CD4-positive, CD25-positive, alpha-beta regulatory T cell (primary cell): ENCODE measurements around the gene AEN. TPM values are rescaled to one million over a fixed set of nuclear protein-coding genes. Genes with fewer than 3 reads are reported as not detected.

Experiments
- ATAC-seq, 2 donors: fragments of 150-1000 bp; cut with Tn5 transposase; one replicate each; pipeline ENCODE4 v1.10.0; 2021; ENCODE audit warnings: low read depth in 2 of 2, moderate number of reproducible peaks in 2 of 2, moderate library complexity in 1 of 2
- DNase-seq, 3 donors: peaks; one replicate each; pipeline versions ENCODE4 v3.0.0 to v3.0.0-alpha.2; 2012 to 2022; ENCODE audit warnings: mixed read lengths in 1 of 3
- H3K27ac ChIP-seq: one replicate; pipeline ENCODE4 v1.7.0; 2013; ENCODE audit warnings: mild to moderate bottlenecking, low read length; ENCODE audit not compliant: insufficient read depth, poor library complexity, severe bottlenecking
- H3K27me3 ChIP-seq: one replicate; pipeline ENCODE4 v1.7.0; 2013; ENCODE audit warnings: low read length; ENCODE audit not compliant: control insufficient read depth, insufficient read depth
- H3K36me3 ChIP-seq: one replicate; pipeline ENCODE4 v1.7.0; 2013; ENCODE audit warnings: mild to moderate bottlenecking, low read length, moderate library complexity; ENCODE audit not compliant: control insufficient read depth, insufficient read depth
- H3K4me1 ChIP-seq: 2 replicates; pipeline ENCODE4 v1.7.0; 2013; ENCODE audit warnings: mild to moderate bottlenecking, low read length; ENCODE audit not compliant: insufficient read depth, control insufficient read depth, poor library complexity, severe bottlenecking
- H3K4me3 ChIP-seq: one replicate; pipeline ENCODE4 v1.7.0; 2013; ENCODE audit warnings: low read depth, mild to moderate bottlenecking, low read length, moderate library complexity
- H3K9me3 ChIP-seq, 2 experiments: 1 replicate in 1 of 2; 2 replicates in 1 of 2; pipeline ENCODE4 v1.7.0; 2013; ENCODE audit warnings: low read length in 2 of 2, mild to moderate bottlenecking in 1 of 2, moderate library complexity in 1 of 2; ENCODE audit not compliant: control insufficient read depth in 2 of 2
- H3K27ac Mint-ChIP-seq, 3 donors: one replicate each; pipeline ENCODE4 v1.8.0; 2020 to 2022; ENCODE audit warnings: mild to moderate bottlenecking in 3 of 3, mixed read lengths in 3 of 3, moderate library complexity in 2 of 3
- H3K27me3 Mint-ChIP-seq: one replicate; pipeline ENCODE4 v1.8.0; 2022; ENCODE audit warnings: mild to moderate bottlenecking, mixed read lengths
- H3K36me3 Mint-ChIP-seq: one replicate; pipeline ENCODE4 v1.8.0; 2020; ENCODE audit warnings: mixed read lengths
- H3K4me1 Mint-ChIP-seq, 4 donors: one replicate each; pipeline ENCODE4 v1.8.0; 2020 to 2022; ENCODE audit warnings: mixed read lengths in 4 of 4, mild to moderate bottlenecking in 1 of 4
- H3K4me3 Mint-ChIP-seq, 4 donors: one replicate each; pipeline ENCODE4 v1.8.0; 2020 to 2022; ENCODE audit warnings: mild to moderate bottlenecking in 4 of 4, mixed read lengths in 4 of 4, moderate library complexity in 3 of 4
- H3K9me3 Mint-ChIP-seq, 7 donors: one replicate each; pipeline ENCODE4 v1.8.0; 2020 to 2022; ENCODE audit warnings: mixed read lengths in 7 of 7, mild to moderate bottlenecking in 3 of 7, moderate library complexity in 2 of 7
- polyA plus RNA-seq, 4 donors: library from polyadenylated mRNA; unstranded; fragments of 300-500 nt; fragmentation: Illumina TruSeq; gene quantifications; one replicate each; pipeline ENCODE4 v1.2.3, GENCODE V29; 2021
- total RNA-seq: library from RNA; stranded (reverse); gene quantifications from one replicate; pipeline ENCODE4 v1.2.3, GENCODE V29; 2022

Gene AEN
- total and polyA plus RNA-seq, 5 donors from 2014 or later = 28.7 to 52.4 (median 36.1) TPM

GRCh38 chr15:88645171-88646087 is 24.3 kb downstream of the AEN start:
- Histone ChIP-seq H3K9me3 (no peaks in the 10 kb centered on the region), H3K4me3 (peak overlapping the region; percentile 34), H3K27ac (no peak overlapping the region), H3K36me3 (peaks cover 59% of the 10 kb centered on the region), H3K27me3 (no peaks in the 10 kb centered on the region), H3K4me1 (peaks cover 92% of the 10 kb centered on the region)
- peaks cover 21 to 94% (median 63%) of the 10 kb centered on the region in 4 donors for H3K4me1 Mint-ChIP-seq
- DNase-seq (no peak), ATAC-seq (no peak)
- no peaks in the 10 kb centered on the region for H3K9me3 Mint-ChIP-seq
- H3K36me3 Mint-ChIP-seq = peaks cover 51% of the 10 kb centered on the region
- H3K27me3 Mint-ChIP-seq = no peaks in the 10 kb centered on the region
- H3K27ac Mint-ChIP-seq = peak overlapping the region; percentile 34 to 90 (median 69)
- H3K4me3 Mint-ChIP-seq = peak overlapping the region; percentile 1 to 71 (median 19)

- H3K4me3 Mint-ChIP-seq = peak overlapping the region in 3 of 4 donors; percentile 6 to 71 (median 33)
These were observed 24.9 kb downstream of the AEN start for GRCh38 chr15:88646088-88646405.

GRCh38 chr15:88646951-88647350 is 25.8 kb downstream of the AEN start:
- Histone ChIP-seq H3K4me3 (no peak overlapping the region), H3K36me3 (peaks cover 64% of the 10 kb centered on the region), H3K27me3 (no peaks in the 10 kb centered on the region), H3K4me1 (peaks cover 92% of the 10 kb centered on the region), H3K27ac (peak overlapping the region; percentile 83), H3K9me3 (no peaks in the 10 kb centered on the region)
- H3K4me1 Mint-ChIP-seq = peaks cover 20 to 97% (median 71%) of the 10 kb centered on the region in 4 donors
- peak overlapping the region in 3 of 4 donors; percentile 71 to 84 (median 82) for H3K4me3 Mint-ChIP-seq
- H3K9me3 Mint-ChIP-seq = no peaks in the 10 kb centered on the region
- ATAC-seq (no peak), DNase-seq (no peak)
- H3K27ac Mint-ChIP-seq = peak overlapping the region; percentile 84 to 97 (median 97)
- no peaks in the 10 kb centered on the region for H3K27me3 Mint-ChIP-seq
- H3K36me3 Mint-ChIP-seq = peaks cover 49% of the 10 kb centered on the region

More at GRCh38 chr15:88646088-88646405, 24.9 kb downstream of the AEN start:
- no peaks in the 10 kb centered on the region for H3K27me3 ChIP-seq
- peaks cover 20 to 96% (median 66%) of the 10 kb centered on the region in 4 donors for H3K4me1 Mint-ChIP-seq
- peak overlapping the region; percentile 8 to 90 (median 34) for H3K27ac Mint-ChIP-seq
- H3K36me3 ChIP-seq = peaks cover 64% of the 10 kb centered on the region
- H3K36me3 Mint-ChIP-seq = peaks cover 49% of the 10 kb centered on the region
- H3K27me3 Mint-ChIP-seq = no peaks in the 10 kb centered on the region
- H3K27ac ChIP-seq = peak overlapping the region; percentile 38
- DNase-seq (no peak), ATAC-seq (no peak)
- no peaks in the 10 kb centered on the region for H3K9me3 ChIP-seq
- peak overlapping the region; percentile 34 for H3K4me3 ChIP-seq
- H3K9me3 Mint-ChIP-seq = no peaks in the 10 kb centered on the region
- H3K4me1 ChIP-seq = peaks cover 92% of the 10 kb centered on the region

GRCh38 chr15:88647351-88648105 is 26.4 kb downstream of the AEN start:
- H3K27me3 ChIP-seq = no peaks in the 10 kb centered on the region
- H3K4me3 ChIP-seq = no peak overlapping the region
- Mint-ChIP-seq H3K27me3 (no peaks in the 10 kb centered on the region), H3K4me3 (peak overlapping the region; percentile 71 to 84 (median 82)), H3K36me3 (peaks cover 44% of the 10 kb centered on the region), H3K27ac (peak overlapping the region; percentile 97 to 98 (median 97)), H3K4me1 (peaks cover 20 to 93% (median 66%) of the 10 kb centered on the region in 4 donors), H3K9me3 (no peaks in the 10 kb centered on the region)
- ATAC-seq (no peak), DNase-seq (no peak)
- H3K27ac ChIP-seq = peak overlapping the region; percentile 83
- H3K4me1 ChIP-seq = peaks cover 89% of the 10 kb centered on the region
- H3K9me3 ChIP-seq = no peaks in the 10 kb centered on the region
- peaks cover 59% of the 10 kb centered on the region for H3K36me3 ChIP-seq

GRCh38 chr15:88648357-88649214 is 27.4 kb downstream of the AEN start:
- H3K27ac ChIP-seq = peak overlapping the region; percentile 83
- no peaks in the 10 kb centered on the region for H3K9me3 ChIP-seq
- no peaks in the 10 kb centered on the region for H3K9me3 Mint-ChIP-seq
- peaks cover 57% of the 10 kb centered on the region for H3K36me3 ChIP-seq
- peak overlapping the region; percentile 71 to 84 (median 78) for H3K4me3 Mint-ChIP-seq
- no peaks in the 10 kb centered on the region for H3K27me3 Mint-ChIP-seq
- H3K4me1 Mint-ChIP-seq = peaks cover 20 to 94% (median 73%) of the 10 kb centered on the region in 4 donors
- peaks cover 50% of the 10 kb centered on the region for H3K36me3 Mint-ChIP-seq
- H3K27ac Mint-ChIP-seq = peak overlapping the region; percentile 97 to 98 (median 97)
- H3K4me1 ChIP-seq = peaks cover 85% of the 10 kb centered on the region
- peak in 1 of 2 donors; percentile 5 for ATAC-seq
- DNase-seq = peak in 2 of 3 donors; percentile 23 to 79
- no peaks in the 10 kb centered on the region for H3K27me3 ChIP-seq
- peak overlapping the region; percentile 53 for H3K4me3 ChIP-seq

GRCh38 chr15:88649286-88649733 is 28.2 kb downstream of the AEN start:
- peaks cover 45% of the 10 kb centered on the region for H3K36me3 Mint-ChIP-seq

More at GRCh38 chr15:88649286-88649733, 28.2 kb downstream of the AEN start:
- H3K4me1 ChIP-seq = peaks cover 83% of the 10 kb centered on the region
- H3K9me3 ChIP-seq = no peaks in the 10 kb centered on the region
- H3K27me3 Mint-ChIP-seq = no peaks in the 10 kb centered on the region
- H3K27ac ChIP-seq = peak overlapping the region; percentile 83
- peaks cover 15 to 93% (median 68%) of the 10 kb centered on the region in 4 donors for H3K4me1 Mint-ChIP-seq
- H3K36me3 ChIP-seq = peaks cover 59% of the 10 kb centered on the region
- no peaks in the 10 kb centered on the region for H3K27me3 ChIP-seq
- ATAC-seq (peak; percentile 80 to 85), DNase-seq (peak; percentile 11 to 87 (median 66))
- H3K27ac Mint-ChIP-seq = peak overlapping the region; percentile 97 to 98 (median 97)
- H3K4me3 Mint-ChIP-seq = peak overlapping the region; percentile 66 to 84 (median 78)
- H3K4me3 ChIP-seq = peak overlapping the region; percentile 53
- no peaks in the 10 kb centered on the region for H3K9me3 Mint-ChIP-seq
